ENCODE measurements around the gene PCBP3. TPM values are rescaled to one million over a fixed set of nuclear protein-coding genes. Genes with fewer than 3 reads are reported as not detected.

PCBP3 gene
- total RNA-seq, 1 donor from 2014 or later: 72.7 TPM

GRCh38 chr21:45964649-45965048 is 321.1 kb downstream of the PCBP3 start:
- TF ChIP-seq, protein P1, sequence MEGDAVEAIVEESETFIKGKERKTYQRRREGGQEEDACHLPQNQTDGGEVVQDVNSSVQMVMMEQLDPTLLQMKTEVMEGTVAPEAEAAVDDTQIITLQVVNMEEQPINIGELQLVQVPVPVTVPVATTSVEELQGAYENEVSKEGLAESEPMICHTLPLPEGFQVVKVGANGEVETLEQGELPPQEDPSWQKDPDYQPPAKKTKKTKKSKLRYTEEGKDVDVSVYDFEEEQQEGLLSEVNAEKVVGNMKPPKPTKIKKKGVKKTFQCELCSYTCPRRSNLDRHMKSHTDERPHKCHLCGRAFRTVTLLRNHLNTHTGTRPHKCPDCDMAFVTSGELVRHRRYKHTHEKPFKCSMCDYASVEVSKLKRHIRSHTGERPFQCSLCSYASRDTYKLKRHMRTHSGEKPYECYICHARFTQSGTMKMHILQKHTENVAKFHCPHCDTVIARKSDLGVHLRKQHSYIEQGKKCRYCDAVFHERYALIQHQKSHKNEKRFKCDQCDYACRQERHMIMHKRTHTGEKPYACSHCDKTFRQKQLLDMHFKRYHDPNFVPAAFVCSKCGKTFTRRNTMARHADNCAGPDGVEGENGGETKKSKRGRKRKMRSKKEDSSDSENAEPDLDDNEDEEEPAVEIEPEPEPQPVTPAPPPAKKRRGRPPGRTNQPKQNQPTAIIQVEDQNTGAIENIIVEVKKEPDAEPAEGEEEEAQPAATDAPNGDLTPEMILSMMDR (IDR thresholded peaks at IDR 0.05; ENCODE audit: partially characterized antibody, unreplicated experiment): no peak
- no peak for DNase-seq
- peaks cover 2% of the 10 kb centered on the region for H3K27me3 Mint-ChIP-seq (ENCODE audit: unreplicated experiment)
- H3K9me3 Mint-ChIP-seq (ENCODE audit: unreplicated experiment): peaks cover 11% of the 10 kb centered on the region
- H3K27ac Mint-ChIP-seq (ENCODE audit: unreplicated experiment): no peak overlapping the region
- H3K36me3 Mint-ChIP-seq (ENCODE audit: unreplicated experiment): peaks cover 18% of the 10 kb centered on the region
- no peak overlapping the region for H3K4me3 Mint-ChIP-seq (ENCODE audit: unreplicated experiment)
- no peaks in the 10 kb centered on the region for H3K4me1 Mint-ChIP-seq (ENCODE audit: low read depth, unreplicated experiment)

- Mint-ChIP-seq H3K27ac (ENCODE audit: unreplicated experiment) (no peak overlapping the region), H3K27me3 (ENCODE audit: unreplicated experiment) (peaks cover 2% of the 10 kb centered on the region), H3K36me3 (ENCODE audit: unreplicated experiment) (peaks cover 18% of the 10 kb centered on the region), H3K9me3 (ENCODE audit: unreplicated experiment) (peaks cover 8% of the 10 kb centered on the region), H3K4me1 (ENCODE audit: low read depth, unreplicated experiment) (peaks cover 3% of the 10 kb centered on the region), H3K4me3 (ENCODE audit: unreplicated experiment) (no peak overlapping the region)
- TF ChIP-seq, protein P1 (IDR thresholded peaks at IDR 0.05; ENCODE audit: partially characterized antibody, unreplicated experiment): no peak
- DNase-seq: no peak
These were observed 321.7 kb downstream of the PCBP3 start for GRCh38 chr21:45965084-45965809.

GRCh38 chr21:45966791-45967394 is 323.4 kb downstream of the PCBP3 start:
- TF ChIP-seq, protein P1 (IDR thresholded peaks at IDR 0.05; ENCODE audit: partially characterized antibody, unreplicated experiment): no peak
- Mint-ChIP-seq H3K27me3 (ENCODE audit: unreplicated experiment) (peaks cover under 1% of the 10 kb centered on the region), H3K9me3 (ENCODE audit: unreplicated experiment) (peaks cover 8% of the 10 kb centered on the region), H3K27ac (ENCODE audit: unreplicated experiment) (no peak overlapping the region), H3K4me1 (ENCODE audit: low read depth, unreplicated experiment) (peaks cover 5% of the 10 kb centered on the region), H3K4me3 (ENCODE audit: unreplicated experiment) (no peak overlapping the region), H3K36me3 (ENCODE audit: unreplicated experiment) (peaks cover 13% of the 10 kb centered on the region)
- DNase-seq: no peak

- no peak for DNase-seq
- no peaks in the 10 kb centered on the region for H3K36me3 Mint-ChIP-seq (ENCODE audit: unreplicated experiment)
- H3K27me3 Mint-ChIP-seq (ENCODE audit: unreplicated experiment): no peaks in the 10 kb centered on the region
- TF ChIP-seq, protein P1 (IDR thresholded peaks at IDR 0.05; ENCODE audit: partially characterized antibody, unreplicated experiment): no peak
- peak overlapping the region; percentile 11 for H3K27ac Mint-ChIP-seq (ENCODE audit: unreplicated experiment)
- peak overlapping the region; percentile 12 for H3K4me3 Mint-ChIP-seq (ENCODE audit: unreplicated experiment)
- H3K9me3 Mint-ChIP-seq (ENCODE audit: unreplicated experiment): peaks cover 5% of the 10 kb centered on the region
- H3K4me1 Mint-ChIP-seq (ENCODE audit: low read depth, unreplicated experiment): peaks cover 5% of the 10 kb centered on the region
These were observed 326.6 kb downstream of the PCBP3 start for GRCh38 chr21:45969921-45970673.
